K562 (cell line): Measurements from ENCODE around the gene ZNF717. TPM values are rescaled to one million over a fixed set of nuclear protein-coding genes. Genes with fewer than 3 reads are reported as not detected.

Experiments
- ATAC-seq: fragments of 200-7000 bp; cut with Tn5 transposase; 3 replicates; pipeline ENCODE4 v1.9.1; 2020; ENCODE audit warnings: moderate library complexity
- BruUV-seq: library from RNA; stranded (reverse); fragments of 400-500 nt; replicated peaks from 2 replicates; lab custom pipeline; 2021; lab: Mats Ljungman, UMichigan
- CTCF ChIA-PET: fragments of 300-600 bp; formaldehyde crosslinking; extraction: SDS; loops from one replicate; lab custom pipeline; 2021; ENCODE audit warnings: low intra/inter-chr PET ratio; lab: Yijun Ruan, JAX
- POLR2A ChIA-PET: fragments of 300-600, 350-650 bp; sonication (Branson Sonifier 250); formaldehyde crosslinking; extraction: SDS; loops from one replicate; lab custom pipeline; 2021; ENCODE audit warnings: antibody characterized with exemption, inconsistent platforms; lab: Yijun Ruan, JAX
- DNase-seq, 4 experiments: peaks; one replicate each; pipeline versions ENCODE4 v3.0.0 to v3.0.0-alpha.2; 2011 to 2018; ENCODE audit warnings: low spot score in 3 of 4, mixed read lengths in 3 of 4; ENCODE audit errors: extremely low read depth in 1 of 4
- FAIRE-seq: peaks from 2 replicates; lab custom pipeline; 2011; peaks lifted over from hg19 to GRCh38; lab: Jason Lieb, UNC
- H2AFZ ChIP-seq: 2 replicates; pipeline ENCODE4 v1.6.0; 2011; ENCODE audit warnings: low read depth, low read length, control low read depth, inconsistent platforms
- H3K27ac ChIP-seq: fragments of 200-600 bp; 3 replicates; pipeline ENCODE4 v1.8.0; 2011; ENCODE audit warnings: low read depth, mild to moderate bottlenecking, control low read depth, inconsistent platforms, low read length, moderate library complexity, mixed read lengths; ENCODE audit errors: extremely low read depth
- H3K27me3 ChIP-seq, 2 experiments: fragments of 300-600 bp in 1 of 2; 2 replicates in 1 of 2; 3 replicates in 1 of 2; pipeline versions ENCODE4 v1.6.0 to v1.8.0; 2011; ENCODE audit warnings: inconsistent platforms in 2 of 2, low read length in 2 of 2, mild to moderate bottlenecking in 1 of 2, mixed read lengths in 1 of 2, moderate library complexity in 1 of 2; ENCODE audit not compliant: control insufficient read depth in 2 of 2, insufficient read depth in 2 of 2
- H3K36me3 ChIP-seq: fragments of 300-600 bp; 3 replicates; pipeline ENCODE4 v1.8.0; 2011; ENCODE audit warnings: mild to moderate bottlenecking, low read length, inconsistent platforms; ENCODE audit not compliant: control insufficient read depth, insufficient read depth
- H3K4me1 ChIP-seq, 2 experiments: fragments of 200-600 bp in 1 of 2; replicated peaks in 1 of 2; 2 replicates in 1 of 2; 3 replicates in 1 of 2; pipeline versions ENCODE4 v1.5.1 to v1.8.0; 2011; ENCODE audit warnings: inconsistent platforms in 2 of 2, low read length in 2 of 2, mild to moderate bottlenecking in 1 of 2, mixed read lengths in 1 of 2, moderate library complexity in 1 of 2; ENCODE audit not compliant: control insufficient read depth in 2 of 2, insufficient read depth in 2 of 2
- H3K4me2 ChIP-seq: 2 replicates; pipeline ENCODE4 v1.6.1; 2011; ENCODE audit warnings: low read length, control low read depth, inconsistent platforms, mixed read lengths; ENCODE audit not compliant: insufficient read depth
- H3K4me3 ChIP-seq: fragments of 200-600 bp; sonication (generic), shearing (Covaris generic); 2 replicates; pipeline ENCODE4 v1.5.1; 2016; ENCODE audit warnings: control low read depth, inconsistent platforms
- H3K79me2 ChIP-seq: fragments of 200-600 bp; 3 replicates; pipeline ENCODE4 v1.8.0; 2011; ENCODE audit warnings: low read length, inconsistent platforms; ENCODE audit not compliant: control insufficient read depth, insufficient read depth
- H3K9ac ChIP-seq, 2 experiments: 2 replicates each; pipeline versions ENCODE4 v1.6.0 to v1.6.1; 2011; ENCODE audit warnings: low read depth in 2 of 2, low read length in 2 of 2, control low read depth in 1 of 2, inconsistent platforms in 1 of 2, mild to moderate bottlenecking in 1 of 2, mixed read lengths in 1 of 2; ENCODE audit not compliant: insufficient read depth in 1 of 2
- H3K9me1 ChIP-seq: one replicate; pipeline ENCODE4 v1.6.0; 2011; ENCODE audit warnings: inconsistent platforms, mild to moderate bottlenecking, low read length, moderate library complexity; ENCODE audit not compliant: control insufficient read depth, insufficient read depth
- H3K9me3 ChIP-seq: replicated peaks from 2 replicates; pipeline ENCODE4 v1.5.1; 2011; ENCODE audit warnings: low read depth, low read length, inconsistent platforms; ENCODE audit not compliant: control insufficient read depth, insufficient read depth
- H4K20me1 ChIP-seq: replicated peaks from 2 replicates; pipeline ENCODE4 v1.6.1; 2011; ENCODE audit warnings: low read length, inconsistent platforms, mixed read lengths; ENCODE audit not compliant: control insufficient read depth, insufficient read depth
- BCL6 ChIP-seq: fragments of 250-450 bp; sonication (Bioruptor Pico); IDR thresholded peaks from 2 replicates; pipeline ENCODE4 v1.4.0; 2020
- CSDE1 ChIP-seq, 2 experiments: fragments of 450-650 bp; IDR thresholded peaks; 2 replicates each; pipeline ENCODE4 v1.6.1; 2016; ENCODE audit warnings: mild to moderate bottlenecking in 1 of 2
- ETV6 ChIP-seq, 3 experiments: fragments of 150-350 bp in 1 of 3; sonication (generic) in 1 of 3; formaldehyde crosslinking in 1 of 3; IDR thresholded peaks; 2 replicates each; pipeline versions ENCODE4 v1.6.1 to v1.8.0; 2014 to 2022; ENCODE audit warnings: borderline replicate concordance in 2 of 3, low read depth in 2 of 3, antibody characterized with exemption in 1 of 3, low read length in 1 of 3, mild to moderate bottlenecking in 1 of 3, missing genetic modification reagents in 1 of 3
- NR1H2 ChIP-seq: sonication (generic); formaldehyde crosslinking; IDR thresholded peaks from 2 replicates; pipeline ENCODE4 v1.4.0; 2020; ENCODE audit warnings: mild to moderate bottlenecking, missing genetic modification reagents
- NR2C2 ChIP-seq, 2 experiments: fragments of 200-800 bp in 1 of 2; sonication (Bioruptor generic) in 1 of 2; sonication (generic) in 1 of 2; formaldehyde crosslinking in 1 of 2; IDR thresholded peaks; 2 replicates each; pipeline versions ENCODE4 v1.6.1 to v1.8.0; 2016 to 2022; ENCODE audit warnings: mild to moderate bottlenecking in 1 of 2, missing compliant biosample characterization in 1 of 2, missing genetic modification characterization in 1 of 2, missing genetic modification reagents in 1 of 2
- RBM17 ChIP-seq: fragments of 200-400 bp; formaldehyde crosslinking; IDR thresholded peaks from 2 replicates; pipeline ENCODE4 v1.6.1; 2017; ENCODE audit warnings: low read depth, mild to moderate bottlenecking, low read length, borderline replicate concordance
- SMARCE1 ChIP-seq: fragments of 450-650 bp; IDR thresholded peaks from 2 replicates; pipeline ENCODE4 v1.7.1; 2016; ENCODE audit warnings: mild to moderate bottlenecking
- TRIM24 ChIP-seq, 2 experiments: fragments of 450-650 bp; IDR thresholded peaks; 2 replicates each; pipeline ENCODE4 v1.6.1; 2016
- TRIM28 ChIP-seq: fragments of 450-650 bp; IDR thresholded peaks from 2 replicates; pipeline ENCODE4 v1.6.1; 2017
- XRCC3 ChIP-seq: fragments of 450-650 bp; IDR thresholded peaks from 2 replicates; pipeline ENCODE4 v1.6.1; 2017; ENCODE audit warnings: mild to moderate bottlenecking, moderate library complexity
- ZEB2 ChIP-seq: fragments of 450-650 bp; IDR thresholded peaks from 2 replicates; pipeline ENCODE4 v1.6.1; 2016
- ZNF274 ChIP-seq: IDR thresholded peaks from 2 replicates; pipeline ENCODE4 v1.6.1; 2011; ENCODE audit warnings: low read depth, mild to moderate bottlenecking, low read length, moderate library complexity, borderline replicate concordance
- ZNF3 ChIP-seq: fragments of 250-450 bp; sonication (Bioruptor Pico); IDR thresholded peaks from 2 replicates; pipeline ENCODE4 v1.5.0; 2021; ENCODE audit warnings: mild to moderate bottlenecking, moderate library complexity
- ZNF75A ChIP-seq: fragments of 450-650 bp; formaldehyde crosslinking; IDR thresholded peaks from 2 replicates; pipeline ENCODE4 v1.4.0; 2020; ENCODE audit warnings: mild to moderate bottlenecking
- WGBS: fragments of 100-300 bp; shearing (Covaris generic); methylation state at CpG from one replicate; pipeline ENCODE4 v1.1.6; 2016; ENCODE audit warnings: low coverage, mixed read lengths; ENCODE audit not compliant: insufficient coverage; ENCODE audit errors: missing lambda C conversion rate; 5-methylcytosine and 5-hydroxymethylcytosine counted together
- in situ Hi-C: fragments of 300-500 bp; cut with MboI; formaldehyde crosslinking; loops from 4 replicates; pipeline ENCODE4 v1.15.0; 2018; ENCODE audit warnings: inconsistent platforms, mixed read lengths
- intact Hi-C: fragments of 100-400 bp; cut with micrococcal nuclease; formaldehyde crosslinking; loops from 2 replicates; pipeline ENCODE4 v1.14.2; 2022
- polyA plus RNA-seq, 8 experiments: library from polyadenylated mRNA; depleted of rRNA in 4 of 8; stranded (reverse) in 5 of 8; unstranded in 3 of 8; fragments of >200 nt; fragmentation: Nextera tagmentation in 2 of 8; fragmentation: Illumina TruSeq in 1 of 8; extraction: Ambion mirVana in 2 of 8; extraction: Trizol in 1 of 8; gene quantifications; 2 replicates each; pipeline versions ENCODE4 v1.2.1 to v1.2.3, GENCODE V29; 2011 to 2014; ENCODE audit warnings: inconsistent platforms in 1 of 8, missing spikeins in 1 of 8
- total RNA-seq, 7 experiments: library from RNA; depleted of rRNA in 6 of 7; stranded (reverse); fragments of >200 nt in 6 of 7; fragmentation: Illumina TruSeq in 2 of 7; extraction: Trizol in 2 of 7; gene quantifications; 2 replicates each; pipeline versions ENCODE4 v1.2.1 to v1.2.3, GENCODE V29; 2011 to 2021; ENCODE audit warnings: low replicate concordance in 1 of 7

ZNF717 gene
- total and polyA plus RNA-seq, 9 of the 15 experiments (the other 6 are each of a cell fraction or from before 2014, with no cell fraction given), result 3.6 to 24.2 (median 8.2) TPM

GRCh38 chr3:75737831-75738493 is 47.4 kb downstream of the ZNF717 start:
- Histone ChIP-seq H2AFZ (no peak overlapping the region), H3K4me1 (no peaks in the 10 kb centered on the region), H4K20me1 (no peaks in the 10 kb centered on the region), H3K9me1 (no peaks in the 10 kb centered on the region), H3K79me2 (no peaks in the 10 kb centered on the region), H3K9me3 (peaks cover 5% of the 10 kb centered on the region; the same call in 1 of the 2 replicates)
- 86% methylated on average over 7 of the region's 7 CpGs for WGBS
- FAIRE-seq (no peak), ATAC-seq (no peak)
- TF ChIP-seq NR1H2 (CRISPR knock-in tag) (no peak), BCL6 (CRISPR knock-in tag) (no peak), NR2C2 (CRISPR knock-in tag; IDR thresholded peaks at IDR 0.05) (no peak), NR2C2 (tag; IDR thresholded peaks at IDR 0.05) (no peak), TRIM28 (peak; percentile 83; the same call in 1 of the 2 replicates), CSDE1 (IDR thresholded peaks at IDR 0.05) (no peak), ZNF274 (peak; percentile 96), ZNF75A (CRISPR knock-in tag) (peak; percentile 80), ZNF3 (CRISPR knock-in tag) (no peak), XRCC3 (0 out of 2 replicates have a peak, but pooled peaks have one; percentile 30), TRIM24 (IDR thresholded peaks at IDR 0.05) (0 out of 4 replicates have a peak, but pooled peaks of 1 of the 2 experiments have one; percentile 33), SMARCE1 (no peak), ETV6 (IDR thresholded peaks at IDR 0.05; ENCODE audit: borderline replicate concordance in 1 of 2, low read depth in 2 of 2, low read length in 1 of 2) (no peak), ETV6 (CRISPR knock-in tag; IDR thresholded peaks at IDR 0.05; ENCODE audit: borderline replicate concordance) (no peak), ZEB2 (no peak), RBM17 (no peak)
- TF ChIP-seq, all 486 proteins: peak for 5
- in situ Hi-C loops, result no loop called here
- Histone ChIP-seq H3K36me3 (peaks cover 10% of the 10 kb centered on the region; the same call in 1 of the 3 replicates), H3K4me3 (no peak overlapping the region), H3K9ac (no peak overlapping the region), H3K27me3 (no peaks in the 10 kb centered on the region), H3K27ac (no peak overlapping the region), H3K4me2 (no peak overlapping the region)
- intact Hi-C loops, result no loop called here
- CTCF ChIA-PET, result no interaction called here
- no TSS peak for BruUV-seq
- POLR2A ChIA-PET, result no interaction called here
- DNase-seq, result no peak
